Activated CD4-positive, alpha-beta T cell treated with anti-CD3 and anti-CD28 coated beads, Interleukin-2, Interleukin-4, amounts not matched to agents 100 ng/mL and 50 ng/mL, durations not matched to agents 16 hours and 8 hours (primary cell): ENCODE data around the gene DCDC2C.

Source experiments
- DNase-seq: peaks from one replicate; pipeline ENCODE4 v3.0.0-alpha.2; 2020; ENCODE audit warnings: low spot score

DCDC2C gene

GRCh38 chr2:3712831-3713503 is 9.6 kb downstream of the DCDC2C start:
- DNase-seq, result no peak

GRCh38 chr2:3718679-3719078 is 15.3 kb downstream of the DCDC2C start:
- DNase-seq, result no peak

- no peak for DNase-seq
Measured at GRCh38 chr2:3725002-3725401, 21.6 kb downstream of the DCDC2C start.

GRCh38 chr2:3725458-3726250 is 22.3 kb downstream of the DCDC2C start:
- DNase-seq, result no peak

- DNase-seq, result no peak
Measured at GRCh38 chr2:3726511-3726910, 23.1 kb downstream of the DCDC2C start.

GRCh38 chr2:3727397-3728045 is 24.1 kb downstream of the DCDC2C start:
- no peak for DNase-seq

GRCh38 chr2:3728104-3729054 is 25.0 kb downstream of the DCDC2C start:
- DNase-seq, result peak; percentile 29

GRCh38 chr2:3729055-3729448 is 25.7 kb downstream of the DCDC2C start:
- DNase-seq, result no peak

GRCh38 chr2:3729786-3730185 is 26.4 kb downstream of the DCDC2C start:
- DNase-seq, result no peak

GRCh38 chr2:3730646-3731045 is 27.3 kb downstream of the DCDC2C start:
- no peak for DNase-seq

- DNase-seq, result no peak
Measured at GRCh38 chr2:3731829-3732228, 28.5 kb downstream of the DCDC2C start.

- no peak for DNase-seq
Measured at GRCh38 chr2:3736112-3736511, 32.7 kb downstream of the DCDC2C start.

GRCh38 chr2:3737128-3737527 is 33.8 kb downstream of the DCDC2C start:
- no peak for DNase-seq

- DNase-seq, result peak; percentile 19
Measured at GRCh38 chr2:3738454-3738853, 35.1 kb downstream of the DCDC2C start.

GRCh38 chr2:3739313-3739712 is 35.9 kb downstream of the DCDC2C start:
- no peak for DNase-seq

- no peak for DNase-seq
Measured at GRCh38 chr2:3741396-3741795, 38.0 kb downstream of the DCDC2C start.

- no peak for DNase-seq
Measured at GRCh38 chr2:3741867-3742602, 38.7 kb downstream of the DCDC2C start.

GRCh38 chr2:3742743-3743508 is 39.6 kb downstream of the DCDC2C start:
- no peak for DNase-seq

- no peak for DNase-seq
Measured at GRCh38 chr2:3743951-3744555, 40.7 kb downstream of the DCDC2C start.

- no peak for DNase-seq
Measured at GRCh38 chr2:3745920-3746319, 42.5 kb downstream of the DCDC2C start.
